NK-92 (cell line): Measurements from ENCODE around the gene IFT22.
"Not testable (repeated sequence)": the region's sequence is repeated elsewhere in the genome, so short reads cannot be mapped to it uniquely, and the experiment has no call there.

ENCODE experiments used
- DNase-seq: peaks from one replicate; lab custom pipeline; 2025; ENCODE audit not compliant: unreplicated experiment; lab: John Stamatoyannopoulos, UW

IFT22 gene

DNA sequence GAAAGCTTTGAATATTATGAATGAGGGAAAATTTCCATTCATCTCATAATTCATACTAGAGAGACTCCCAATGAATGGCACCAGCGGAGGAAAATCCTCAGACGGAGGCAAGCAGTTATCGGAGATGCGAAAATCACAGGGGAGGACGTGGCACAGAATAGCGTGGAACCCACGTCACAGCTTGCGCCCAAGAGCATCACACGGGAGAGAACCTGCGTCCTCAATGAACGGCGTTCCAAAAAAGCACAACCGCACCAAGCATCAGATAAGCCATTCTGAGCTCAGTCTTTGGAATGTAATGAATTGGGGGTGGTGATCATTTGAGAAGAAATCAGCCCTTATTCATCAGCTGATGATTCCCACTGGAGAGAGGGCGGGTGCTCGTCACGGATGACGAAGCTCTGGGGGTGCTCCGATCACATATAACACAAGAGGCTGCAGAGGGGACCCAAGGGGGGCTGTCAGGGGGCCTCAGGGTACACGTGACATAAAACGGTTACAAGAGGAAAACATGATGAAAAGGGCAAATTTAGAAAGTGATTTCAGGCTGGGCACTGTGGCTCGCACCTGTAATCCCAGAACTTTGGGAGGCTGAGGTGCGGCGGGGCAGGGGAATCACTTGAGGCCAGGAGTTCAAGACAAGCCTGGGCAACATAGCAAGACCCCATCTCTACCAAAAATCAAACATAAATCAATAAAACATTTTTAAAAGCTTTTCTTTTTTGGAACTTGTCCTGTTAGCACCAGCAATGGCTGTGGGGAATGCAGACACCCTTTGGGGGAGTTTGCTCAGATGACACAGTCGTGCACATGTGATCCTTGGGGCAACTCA lies 42.9 kb downstream of the IFT22 start:
- DNase-seq, result no peak

- no peak for DNase-seq
These were observed 44.5 kb downstream of the IFT22 start for GRCh38 chr7:101277155-101277554.

DNA sequence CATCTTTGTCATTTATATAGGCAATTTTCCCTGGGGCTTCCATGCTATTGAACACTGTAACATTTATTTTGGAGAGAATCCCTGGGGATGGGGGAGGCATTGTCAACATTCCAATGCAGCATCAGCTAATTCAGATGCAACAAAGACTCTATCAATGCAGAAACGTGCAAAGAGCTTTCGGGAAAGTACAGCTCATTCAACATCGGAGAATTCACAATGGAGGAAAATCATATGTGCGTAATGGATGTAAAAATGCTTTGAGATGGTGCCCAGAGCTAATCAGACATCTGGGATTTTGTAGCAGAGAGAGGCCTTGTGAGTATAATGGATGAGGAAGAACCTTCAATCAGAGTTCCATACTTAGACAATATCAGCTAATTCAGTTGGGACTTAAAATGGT lies 48.4 kb downstream of the IFT22 start:
- DNase-seq, result no peak

DNA sequence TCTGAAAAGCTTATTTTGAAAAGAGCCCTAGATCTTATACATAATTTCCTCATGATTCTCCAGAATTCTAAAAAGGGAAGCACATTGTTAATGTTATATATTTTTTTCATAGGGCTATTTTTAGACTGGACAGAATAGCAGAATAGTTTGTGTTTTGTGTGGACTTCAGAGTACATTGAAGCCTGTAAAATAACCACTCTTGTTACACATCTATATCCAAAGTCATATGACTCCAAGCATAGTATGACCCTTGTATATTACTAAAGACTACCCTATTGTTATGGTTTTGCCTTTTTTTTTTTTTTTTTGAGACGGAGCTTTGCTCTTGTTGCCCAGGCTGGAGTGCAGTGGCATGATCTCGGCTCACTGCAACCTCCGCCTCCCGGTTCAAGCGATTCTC lies 50.6 kb downstream of the IFT22 start:
- no peak for DNase-seq

DNA sequence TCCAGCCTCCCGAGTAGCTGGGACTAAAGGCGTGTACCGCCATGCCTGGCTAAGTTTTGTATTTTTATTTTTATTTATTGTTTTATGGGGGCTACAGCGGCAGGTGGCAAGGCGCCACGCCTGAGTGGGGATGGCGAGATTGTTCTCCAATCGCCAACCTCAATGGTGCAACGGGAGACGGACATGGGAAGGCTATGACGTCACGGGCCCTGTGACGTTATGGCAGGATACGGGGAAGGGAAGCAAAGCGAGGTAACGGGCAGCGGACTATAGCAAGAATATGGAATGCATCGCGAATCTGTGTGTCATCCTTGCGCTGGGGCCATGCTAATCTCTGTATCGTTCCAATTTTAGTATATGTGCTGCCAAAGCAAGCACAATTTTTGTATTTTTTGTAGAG lies 51.9 kb downstream of the IFT22 start:
- no peak for DNase-seq

- DNase-seq, result no peak
These were observed 55.7 kb downstream of the IFT22 start for GRCh38 chr7:101265622-101266516.

- DNase-seq, result not testable (repeated sequence)
These were observed 57.4 kb downstream of the IFT22 start for GRCh38 chr7:101264102-101264706.
